HG02870 (cell line): ENCODE measurements around the gene FXR2.

Source experiments
- ATAC-seq: cut with Tn5 transposase; IDR thresholded peaks from one replicate; pipeline ENCODE4 v1.9.1; 2021; ENCODE audit warnings: mild to moderate bottlenecking, moderate library complexity; ENCODE audit not compliant: unreplicated experiment

The FXR2 gene

DNA sequence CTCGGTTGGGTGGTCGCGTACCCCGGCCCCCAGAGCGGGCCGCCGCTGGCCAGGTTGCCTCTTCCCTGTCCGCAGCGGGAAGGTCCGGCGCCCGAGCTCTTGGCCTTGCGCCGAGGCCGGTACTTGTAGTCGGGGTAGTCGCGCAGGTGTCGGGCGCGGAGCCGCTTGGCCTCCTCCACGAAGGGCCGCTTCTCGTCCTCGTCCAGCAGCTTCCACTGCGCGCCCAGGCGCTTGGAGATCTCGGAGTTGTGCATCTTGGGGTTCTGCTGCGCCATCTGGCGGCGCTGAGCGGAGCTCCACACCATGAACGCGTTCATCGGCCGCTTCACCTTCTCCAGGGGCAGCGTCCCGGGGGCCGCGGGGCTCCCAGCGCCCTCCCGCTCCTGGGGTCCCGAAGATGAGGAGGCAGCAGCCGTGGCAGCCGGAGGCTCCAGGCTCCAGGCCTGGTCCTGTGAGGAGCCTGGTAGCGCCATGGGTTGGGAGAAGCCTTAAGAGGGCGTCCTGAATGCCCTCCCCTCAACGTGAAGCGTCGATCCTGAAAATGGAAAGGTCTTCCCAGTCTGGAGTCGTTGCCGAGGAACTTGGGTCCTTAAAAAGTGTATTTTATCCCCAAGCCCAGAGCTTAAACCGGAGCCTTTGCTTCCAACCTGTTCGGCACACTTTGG lies 25.4 kb downstream of the FXR2 start:
- ATAC-seq: no peak

DNA sequence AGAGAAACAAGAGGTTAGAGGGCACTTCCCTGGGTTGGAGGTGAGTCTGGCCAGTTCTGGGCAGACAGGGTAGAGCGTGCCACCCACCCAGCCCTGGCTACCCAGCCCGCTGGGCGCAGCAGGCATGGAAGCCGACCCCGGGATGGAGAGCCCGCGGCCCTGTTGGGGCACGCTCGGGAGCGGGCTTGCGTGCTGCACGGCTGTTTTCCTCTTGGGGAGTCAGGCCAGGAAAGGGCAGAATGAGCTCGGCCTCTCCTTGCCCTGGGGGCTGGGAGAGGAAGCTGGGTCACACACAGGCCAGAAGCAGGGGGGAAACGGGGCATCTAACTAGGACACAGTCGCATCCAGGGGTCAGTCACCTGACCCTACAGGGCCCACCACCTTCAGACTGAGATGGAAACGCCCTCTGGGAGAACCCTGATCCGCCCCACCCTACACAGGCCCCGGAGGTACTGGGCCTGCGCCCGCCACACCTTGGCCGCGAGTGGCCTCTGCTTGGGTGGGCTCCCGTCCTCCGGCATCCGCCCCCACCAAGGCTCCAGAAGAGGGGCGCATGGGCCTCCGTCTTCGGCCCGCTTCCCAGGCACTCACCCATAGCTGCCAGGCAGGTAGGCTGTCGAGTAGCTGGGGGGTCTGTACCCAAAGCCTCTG lies 26.0 kb downstream of the FXR2 start:
- ATAC-seq: no peak

DNA sequence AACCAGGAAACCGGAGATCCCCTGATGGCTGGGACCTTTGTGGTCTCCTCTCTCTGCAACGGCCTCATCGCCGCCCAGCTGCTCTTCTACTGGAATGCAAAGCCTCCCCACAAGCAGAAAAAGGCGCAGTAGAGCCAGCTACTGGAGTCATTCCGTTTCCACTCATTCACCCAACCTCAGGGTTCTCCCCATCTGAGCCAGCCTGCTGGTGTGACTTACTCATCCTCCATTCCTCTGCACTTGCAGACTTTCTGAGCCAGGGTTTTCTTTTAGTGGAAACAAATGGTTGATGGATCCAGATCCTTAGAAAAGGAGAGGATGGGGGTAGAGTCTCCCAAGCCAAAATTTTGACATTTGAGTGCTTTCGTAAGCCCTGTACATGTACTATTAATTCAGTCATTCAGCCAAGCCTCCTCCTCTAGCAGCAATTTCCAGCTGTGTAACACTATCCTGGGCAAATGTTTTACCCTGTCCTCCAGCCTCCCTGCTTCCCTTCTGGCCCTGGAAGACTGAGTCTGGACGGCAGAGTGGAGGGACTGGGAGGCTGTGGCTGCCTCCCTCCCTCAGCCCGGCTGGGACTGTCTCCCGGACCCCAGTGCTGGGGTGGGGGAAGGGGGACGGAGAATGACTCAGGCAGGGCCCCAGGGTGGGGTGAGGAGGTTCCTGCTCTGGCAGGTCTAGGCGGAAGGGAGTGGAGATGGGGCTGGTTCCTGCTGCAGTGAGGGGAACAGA lies 27.1 kb downstream of the FXR2 start:
- ATAC-seq: no peak

DNA sequence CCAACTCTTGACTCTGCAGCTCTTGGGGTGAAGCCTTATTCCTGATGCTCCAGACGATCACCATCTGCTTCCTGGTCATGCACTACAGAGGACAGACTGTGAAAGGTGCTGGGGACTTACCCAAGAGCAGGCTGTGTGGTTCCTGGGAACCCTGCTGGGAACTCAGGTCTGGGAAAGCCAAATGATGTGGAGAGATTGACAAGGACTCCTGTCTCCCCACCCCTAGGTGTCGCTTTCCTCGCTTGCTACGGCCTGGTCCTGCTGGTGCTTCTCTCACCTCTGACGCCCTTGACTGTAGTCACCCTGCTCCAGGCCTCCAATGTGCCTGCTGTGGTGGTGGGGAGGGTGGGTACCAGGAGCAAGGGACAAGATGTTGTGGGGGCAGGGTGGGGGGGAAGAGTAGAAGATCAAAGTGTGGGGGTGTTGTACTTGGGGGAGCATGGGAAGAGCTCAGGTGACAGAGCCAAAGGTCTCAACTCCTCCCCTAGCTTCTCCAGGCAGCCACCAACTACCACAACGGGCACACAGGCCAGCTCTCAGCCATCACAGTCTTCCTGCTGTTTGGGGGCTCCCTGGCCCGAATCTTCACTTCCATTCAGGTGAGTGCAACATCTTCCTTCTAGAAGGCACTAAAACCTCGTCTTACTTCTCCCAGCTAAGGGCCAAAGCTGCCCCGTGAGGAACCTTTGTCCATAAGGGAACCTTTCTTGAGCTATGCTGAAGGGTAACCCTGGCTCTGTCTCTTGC lies 27.9 kb downstream of the FXR2 start:
- ATAC-seq: no peak

DNA sequence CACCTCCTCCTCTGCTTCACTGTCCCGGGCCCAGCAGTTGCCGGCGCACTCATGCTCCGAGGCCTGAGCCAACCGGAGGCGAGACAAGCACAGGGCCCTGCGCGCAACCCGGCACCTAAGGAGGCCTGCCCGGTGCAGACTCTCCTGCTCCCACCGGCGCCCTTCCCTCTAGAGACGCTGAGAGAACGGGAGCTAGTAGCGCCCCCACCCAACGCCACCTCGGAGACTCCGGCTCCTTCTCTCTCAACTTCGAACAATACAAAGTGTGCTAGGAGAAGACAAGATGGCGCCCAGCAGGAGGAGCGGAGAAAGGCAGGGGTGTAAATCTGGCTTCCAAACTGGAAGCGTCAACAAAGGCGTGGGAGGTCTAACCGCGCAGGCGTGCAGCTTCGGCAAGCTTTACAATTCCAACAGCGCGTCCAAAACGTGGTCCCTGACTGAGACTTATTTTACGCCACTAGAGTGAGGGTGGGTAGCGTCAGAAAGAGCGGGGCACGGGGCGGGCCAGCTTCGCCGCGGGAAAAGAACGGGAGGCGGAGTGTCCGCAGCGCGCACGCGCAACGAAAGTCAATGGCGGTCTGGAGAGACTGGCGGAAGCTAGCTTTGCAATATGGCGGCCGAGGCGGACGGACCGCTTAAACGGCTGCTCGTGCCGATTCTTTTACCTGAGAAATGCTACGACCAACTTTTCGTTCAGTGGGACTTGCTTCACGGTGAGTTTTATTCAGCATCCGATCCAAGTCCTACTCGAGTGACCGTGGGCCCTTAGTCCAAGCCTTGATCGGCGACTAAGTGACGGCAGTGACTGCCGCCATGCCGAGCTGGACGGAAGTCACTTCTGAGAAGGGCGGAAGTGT lies 31.2 kb downstream of the FXR2 start, which contains the start of gene MPDU1:
Gene MPDU1, plus strand, starts transcription at position 600 of the 857 bp plus-strand sequence. Its CDS starts 11 bp downstream, at position 611.
- peak; percentile 70 for ATAC-seq

DNA sequence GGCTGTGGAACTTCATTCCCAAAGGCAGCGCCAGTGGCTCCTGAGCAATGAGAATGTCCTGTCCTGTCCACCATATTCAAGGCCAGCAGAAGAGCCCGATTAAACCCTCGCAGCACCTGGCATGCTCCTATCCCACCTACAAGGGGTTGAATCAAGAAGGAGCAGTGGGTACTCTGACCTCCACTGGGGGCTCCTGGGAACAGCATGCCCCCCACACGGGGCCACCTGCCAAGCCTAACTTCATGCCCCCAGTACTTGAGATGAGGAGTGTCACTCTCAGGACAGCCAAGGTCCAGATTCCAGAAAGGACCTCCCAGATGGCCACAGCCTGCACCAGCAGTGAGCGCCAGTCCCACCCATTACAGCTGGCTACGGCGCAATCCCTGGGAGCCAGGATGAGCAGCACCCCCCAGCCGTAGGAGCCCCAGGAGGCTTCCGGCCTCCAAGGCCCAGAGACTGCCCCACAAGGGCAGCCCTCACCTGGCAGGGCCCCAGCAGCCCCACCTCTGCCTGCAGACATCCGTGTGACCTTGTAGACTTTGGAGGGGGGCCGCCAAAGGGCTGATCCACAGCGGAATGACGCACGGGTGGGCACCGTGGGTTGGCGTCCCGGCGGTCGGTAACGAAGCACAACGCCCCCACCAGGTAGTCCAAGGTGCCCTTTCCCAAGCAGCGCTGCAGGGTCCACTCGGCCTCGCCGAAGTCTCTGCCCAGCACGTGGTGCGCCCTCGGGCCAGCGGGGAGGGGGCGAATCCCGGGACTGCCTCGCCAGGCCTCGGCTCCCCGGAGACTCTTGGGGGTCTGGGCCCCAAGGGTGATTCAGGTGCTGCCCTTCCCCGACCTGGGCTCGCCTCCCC lies 32.1 kb downstream of the FXR2 start:
- ATAC-seq: no peak

DNA sequence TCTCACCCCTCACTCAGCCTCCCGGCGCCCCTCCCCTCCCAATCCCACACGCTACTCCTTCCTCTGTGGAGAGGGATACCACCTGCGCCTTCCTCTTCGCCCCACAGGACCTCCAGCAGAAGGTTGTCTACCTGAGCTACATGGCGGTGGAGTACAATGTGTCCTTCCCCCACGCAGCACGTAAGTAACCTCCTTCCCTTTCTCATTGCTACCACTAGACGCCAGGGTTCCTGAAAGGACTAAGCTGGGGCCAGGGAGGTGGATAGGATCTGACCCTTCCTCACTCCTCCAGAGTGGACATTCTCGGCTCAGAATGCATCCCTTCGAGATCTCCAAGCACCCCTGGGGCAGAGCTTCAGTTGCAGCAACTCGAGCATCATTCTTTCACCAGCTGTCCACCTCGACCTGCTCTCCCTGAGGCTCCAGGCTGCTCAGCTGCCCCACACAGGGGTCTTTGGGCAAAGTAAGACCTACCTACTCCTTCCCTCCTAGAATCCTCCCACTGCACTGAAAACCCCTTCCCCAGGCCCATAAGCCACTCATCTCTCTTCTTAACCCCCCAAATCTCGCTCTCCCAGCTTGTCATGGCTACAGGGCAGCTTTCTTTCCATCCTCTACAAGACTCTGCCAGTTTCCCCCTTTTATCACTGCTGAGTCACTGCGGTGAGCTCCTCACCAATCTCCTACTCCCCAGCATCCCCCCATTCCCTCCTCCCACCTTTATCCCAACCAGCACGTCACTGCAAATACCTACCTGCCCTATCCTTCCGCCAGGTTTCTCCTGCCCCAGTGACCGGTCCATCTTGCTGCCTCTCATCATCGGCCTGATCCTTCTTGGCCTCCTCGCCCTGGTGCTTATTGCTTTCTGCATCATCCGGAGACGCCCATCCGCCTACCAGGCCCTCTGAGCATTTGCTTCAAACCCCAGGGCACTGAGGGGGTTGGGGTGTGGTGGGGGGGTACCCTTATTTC lies 33.8 kb downstream of the FXR2 start:
- ATAC-seq: no peak

DNA sequence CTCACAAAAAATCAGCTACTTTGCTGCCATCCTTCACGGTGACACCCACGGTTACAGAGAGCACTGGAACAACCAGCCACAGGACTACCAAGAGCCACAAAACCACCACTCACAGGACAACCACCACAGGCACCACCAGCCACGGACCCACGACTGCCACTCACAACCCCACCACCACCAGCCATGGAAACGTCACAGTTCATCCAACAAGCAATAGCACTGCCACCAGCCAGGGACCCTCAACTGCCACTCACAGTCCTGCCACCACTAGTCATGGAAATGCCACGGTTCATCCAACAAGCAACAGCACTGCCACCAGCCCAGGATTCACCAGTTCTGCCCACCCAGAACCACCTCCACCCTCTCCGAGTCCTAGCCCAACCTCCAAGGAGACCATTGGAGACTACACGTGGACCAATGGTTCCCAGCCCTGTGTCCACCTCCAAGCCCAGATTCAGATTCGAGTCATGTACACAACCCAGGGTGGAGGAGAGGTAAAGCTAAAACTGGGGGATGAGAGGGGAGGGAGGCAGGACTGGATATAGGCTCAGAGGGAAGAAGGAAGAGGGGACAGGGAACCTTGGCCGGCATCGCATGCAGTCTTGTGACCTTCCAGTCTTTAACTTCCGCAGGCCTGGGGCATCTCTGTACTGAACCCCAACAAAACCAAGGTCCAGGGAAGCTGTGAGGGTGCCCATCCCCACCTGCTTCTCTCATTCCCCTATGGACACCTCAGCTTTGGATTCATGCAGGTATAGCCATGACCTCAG lies 34.7 kb downstream of the FXR2 start:
- no peak for ATAC-seq

DNA sequence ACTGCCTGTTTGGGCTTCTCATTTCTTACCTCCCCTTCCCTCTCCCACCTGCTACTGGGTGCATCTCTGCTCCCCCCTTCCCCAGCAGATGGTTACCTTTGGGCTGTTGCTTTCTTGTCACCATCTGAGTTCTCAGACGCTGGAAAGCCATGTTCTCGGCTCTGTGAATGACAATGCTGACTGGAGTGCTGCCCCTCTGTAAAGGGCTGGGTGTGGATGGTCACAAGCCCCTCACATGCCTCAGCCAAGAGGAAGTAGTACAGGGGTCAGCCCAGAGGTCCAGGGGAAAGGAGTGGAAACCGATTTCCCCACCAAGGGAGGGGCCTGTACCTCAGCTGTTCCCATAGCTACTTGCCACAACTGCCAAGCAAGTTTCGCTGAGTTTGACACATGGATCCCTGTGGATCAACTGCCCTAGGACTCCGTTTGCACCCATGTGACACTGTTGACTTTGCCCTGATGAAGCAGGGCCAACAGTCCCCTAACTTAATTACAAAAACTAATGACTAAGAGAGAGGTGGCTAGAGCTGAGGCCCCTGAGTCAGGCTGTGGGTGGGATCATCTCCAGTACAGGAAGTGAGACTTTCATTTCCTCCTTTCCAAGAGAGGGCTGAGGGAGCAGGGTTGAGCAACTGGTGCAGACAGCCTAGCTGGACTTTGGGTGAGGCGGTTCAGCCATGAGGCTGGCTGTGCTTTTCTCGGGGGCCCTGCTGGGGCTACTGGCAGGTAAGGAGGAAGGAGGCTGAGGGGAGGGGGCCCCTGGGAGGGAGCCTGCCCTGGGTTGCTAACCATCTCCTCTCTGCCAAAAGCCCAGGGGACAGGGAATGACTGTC lies 35.5 kb downstream of the FXR2 start, which contains the start of gene CD68:
Gene CD68, plus strand, starts transcription at position 638 of the 833 bp plus-strand sequence. Its CDS starts 40 bp downstream, at position 678.
- peak; percentile 55 for ATAC-seq

DNA sequence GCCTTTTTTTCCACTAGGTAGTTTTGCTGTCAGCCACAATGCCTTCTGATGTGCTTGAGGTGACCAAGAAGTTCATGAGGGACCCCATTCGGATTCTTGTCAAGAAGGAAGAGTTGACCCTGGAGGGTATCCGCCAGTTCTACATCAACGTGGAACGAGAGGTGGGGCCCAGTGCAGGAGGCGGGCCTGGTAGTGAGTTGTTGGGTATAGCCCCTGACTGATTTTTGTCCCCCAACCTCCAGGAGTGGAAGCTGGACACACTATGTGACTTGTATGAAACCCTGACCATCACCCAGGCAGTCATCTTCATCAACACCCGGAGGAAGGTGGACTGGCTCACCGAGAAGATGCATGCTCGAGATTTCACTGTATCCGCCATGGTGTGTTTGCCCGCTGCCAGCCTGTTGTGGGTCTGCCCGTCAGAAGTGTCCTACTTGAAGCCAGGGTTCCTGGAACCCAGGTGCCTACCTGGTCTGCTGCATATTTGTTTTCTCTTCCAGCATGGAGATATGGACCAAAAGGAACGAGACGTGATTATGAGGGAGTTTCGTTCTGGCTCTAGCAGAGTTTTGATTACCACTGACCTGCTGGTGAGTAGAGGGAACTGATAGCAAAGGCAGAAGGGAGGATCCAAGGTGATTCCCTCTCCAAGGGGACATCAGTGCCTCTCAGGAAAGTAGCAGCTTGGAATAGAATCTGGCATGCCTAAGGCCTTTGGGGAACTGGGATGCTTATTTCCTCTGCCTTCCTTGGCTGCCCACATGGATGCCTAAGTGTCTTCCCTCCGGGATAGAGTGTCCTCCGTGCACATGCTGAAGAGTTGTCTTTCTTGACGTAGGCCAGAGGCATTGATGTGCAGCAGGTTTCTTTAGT lies 37.1 kb downstream of the FXR2 start:
- ATAC-seq: no peak

DNA sequence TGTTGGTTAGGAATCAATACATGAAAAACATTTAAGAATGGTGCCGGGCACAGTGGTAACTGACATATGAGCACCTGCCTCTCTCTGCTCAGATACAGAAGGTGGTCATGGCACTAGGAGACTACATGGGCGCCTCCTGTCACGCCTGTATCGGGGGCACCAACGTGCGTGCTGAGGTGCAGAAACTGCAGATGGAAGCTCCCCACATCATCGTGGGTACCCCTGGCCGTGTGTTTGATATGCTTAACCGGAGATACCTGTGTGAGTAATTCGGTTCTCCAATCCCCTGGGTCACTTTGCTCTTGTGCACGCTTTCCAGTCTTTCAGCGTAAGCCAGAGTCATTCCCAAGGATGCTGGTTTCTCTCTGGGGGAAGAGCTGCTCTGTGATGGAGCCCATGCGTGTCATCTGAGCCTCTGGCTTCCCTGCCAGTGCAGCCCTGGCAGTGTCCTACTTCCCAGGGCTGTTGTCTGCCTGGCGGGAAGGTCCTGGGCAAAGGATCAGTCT lies 38.2 kb downstream of the FXR2 start:
- ATAC-seq: no peak

DNA sequence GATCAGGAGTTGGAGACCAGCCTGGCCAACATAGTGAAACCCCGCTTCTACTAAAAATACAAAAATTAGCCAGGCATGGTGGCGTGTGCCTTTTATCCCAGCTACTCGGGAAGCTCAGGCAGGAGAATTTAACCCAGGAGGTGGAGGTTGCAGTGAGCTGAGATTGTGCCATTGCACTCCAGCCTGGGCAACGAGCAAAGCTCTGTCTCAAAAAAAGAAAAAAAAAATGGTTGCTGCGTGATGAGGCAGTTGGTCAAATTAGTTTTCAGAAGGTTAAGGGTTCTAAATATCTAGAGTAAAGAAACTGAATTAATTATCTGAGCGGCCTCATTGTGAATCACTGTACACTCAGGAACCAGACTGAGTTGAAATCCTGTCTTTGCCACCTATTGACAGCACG lies 38.7 kb downstream of the FXR2 start:
- ATAC-seq: no peak

DNA sequence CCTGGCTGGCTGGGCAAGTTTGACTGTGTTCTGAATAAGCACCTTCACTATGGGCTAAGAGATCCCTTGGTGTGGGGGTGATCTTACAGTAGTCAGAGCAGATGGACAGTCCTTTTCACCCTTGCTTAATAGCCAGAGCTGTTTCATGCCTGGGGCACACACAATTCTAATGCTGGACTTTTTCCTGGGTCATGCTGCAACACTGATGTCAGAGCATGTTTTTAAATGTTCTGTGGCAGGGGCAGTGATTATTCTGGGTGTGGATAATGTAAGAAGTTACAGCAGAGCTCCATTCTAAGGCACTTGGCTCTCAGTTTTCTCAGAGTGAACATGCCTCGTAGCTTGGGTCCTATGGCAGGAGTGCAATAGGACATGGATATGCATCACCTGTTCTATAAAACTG lies 39.2 kb downstream of the FXR2 start:
- no peak for ATAC-seq

DNA sequence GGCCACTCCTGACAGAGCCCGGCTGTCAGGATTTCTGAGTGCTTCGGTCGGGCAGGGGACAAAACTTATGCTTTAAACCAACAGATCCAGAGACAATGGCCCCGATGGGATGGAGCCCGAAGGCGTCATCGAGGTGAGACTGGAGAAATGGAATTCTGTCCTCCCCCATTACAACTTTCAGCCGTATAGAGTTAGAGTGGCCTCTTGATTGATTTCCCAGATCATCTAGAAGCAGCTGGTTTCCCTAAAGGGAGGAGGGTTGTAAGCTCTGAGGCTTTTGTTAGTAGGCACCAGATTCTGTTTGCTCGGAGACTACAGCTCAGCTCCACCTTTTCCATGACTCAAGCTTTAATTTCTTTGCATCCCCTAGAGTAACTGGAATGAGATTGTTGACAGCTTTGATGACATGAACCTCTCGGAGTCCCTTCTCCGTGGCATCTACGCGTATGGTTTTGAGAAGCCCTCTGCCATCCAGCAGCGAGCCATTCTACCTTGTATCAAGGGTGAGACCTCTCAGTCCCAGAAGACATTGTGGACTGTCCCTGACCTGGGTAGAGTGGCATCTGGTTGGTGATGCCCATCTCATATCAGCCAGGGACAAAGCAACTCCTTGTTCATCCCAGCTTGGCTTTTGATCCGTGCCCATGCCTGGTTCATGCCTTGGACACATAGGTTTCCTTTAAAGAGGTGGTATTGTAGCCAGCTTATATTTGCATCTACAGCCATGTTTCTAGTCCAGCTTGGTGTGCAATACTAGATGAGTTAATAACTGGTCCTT lies 40.3 kb downstream of the FXR2 start:
- ATAC-seq: no peak
